AG10803 (cell line): ENCODE measurements around the gene GSK3B.

Experiments used
- DNase-seq: peaks from one replicate; pipeline ENCODE4 v3.0.0; 2010; ENCODE audit warnings: low read depth
- H3K4me3 ChIP-seq: 2 replicates; pipeline ENCODE4 v1.5.1; 2011; ENCODE audit warnings: mild to moderate bottlenecking, low read length, control low read depth
- CTCF ChIP-seq: conservative IDR thresholded peaks from 2 replicates; pipeline ENCODE4 v1.5.1; 2011; ENCODE audit warnings: mild to moderate bottlenecking, low read length, control low read depth, inconsistent platforms

The GSK3B gene

GRCh38 chr3:120028271-120029047, 65.8 kb downstream of the GSK3B start:
- no peak for TF ChIP-seq CTCF
- DNase-seq: no peak
- H3K4me3 ChIP-seq: no peak overlapping the region

- TF ChIP-seq CTCF: no peak
- DNase-seq: no peak
- H3K4me3 ChIP-seq: no peak overlapping the region
Measured at GRCh38 chr3:120027226-120027625, 67.0 kb downstream of the GSK3B start.

DNA sequence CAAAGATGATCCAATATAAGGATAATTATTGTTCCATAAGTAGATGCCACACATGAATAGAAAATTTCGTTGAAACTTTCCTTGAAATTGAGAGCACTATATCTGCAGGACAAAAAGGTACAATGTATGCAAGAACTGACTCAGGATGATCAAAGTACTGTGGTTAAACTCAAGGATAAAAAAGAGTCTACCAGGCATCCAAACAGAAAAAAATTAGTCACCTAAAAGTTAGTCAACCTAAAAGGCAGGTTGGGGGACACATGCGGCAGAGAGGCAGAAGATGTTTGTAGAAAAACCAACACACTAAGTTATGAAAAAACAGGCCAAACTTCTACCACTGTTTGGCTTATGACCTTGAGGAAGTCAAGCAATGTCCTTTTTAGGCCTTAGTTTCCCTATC, 68.7 kb downstream of the GSK3B start:
- no peak for DNase-seq
- TF ChIP-seq CTCF: no peak
- H3K4me3 ChIP-seq: no peak overlapping the region

- no peak overlapping the region for H3K4me3 ChIP-seq
- TF ChIP-seq CTCF: no peak
- no peak for DNase-seq
Measured at GRCh38 chr3:120024103-120024502, 70.1 kb downstream of the GSK3B start.

GRCh38 chr3:120022729-120023128, 71.5 kb downstream of the GSK3B start:
- no peak for DNase-seq
- no peak overlapping the region for H3K4me3 ChIP-seq
- no peak for TF ChIP-seq CTCF

DNA sequence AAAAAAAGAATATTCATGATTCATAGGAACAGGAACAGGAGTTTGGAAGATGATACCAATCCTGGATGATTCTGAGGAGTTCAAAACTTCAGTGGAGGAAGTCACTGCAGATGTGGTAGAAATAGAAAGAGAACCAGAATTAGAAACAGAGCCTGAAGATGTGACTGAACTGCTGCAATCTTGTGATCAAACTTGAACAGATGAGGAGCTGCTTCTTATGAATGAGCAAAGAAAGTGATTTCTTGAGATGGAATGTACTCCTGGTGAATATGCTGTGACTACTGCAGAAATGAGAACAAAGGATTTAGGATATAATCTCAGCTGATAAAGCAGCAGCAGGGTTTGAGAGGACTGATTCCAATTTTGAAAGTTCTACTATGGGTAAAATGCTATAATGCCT, 72.7 kb downstream of the GSK3B start:
- no peak for TF ChIP-seq CTCF
- DNase-seq: peak; percentile 56
- no peak overlapping the region for H3K4me3 ChIP-seq

DNA sequence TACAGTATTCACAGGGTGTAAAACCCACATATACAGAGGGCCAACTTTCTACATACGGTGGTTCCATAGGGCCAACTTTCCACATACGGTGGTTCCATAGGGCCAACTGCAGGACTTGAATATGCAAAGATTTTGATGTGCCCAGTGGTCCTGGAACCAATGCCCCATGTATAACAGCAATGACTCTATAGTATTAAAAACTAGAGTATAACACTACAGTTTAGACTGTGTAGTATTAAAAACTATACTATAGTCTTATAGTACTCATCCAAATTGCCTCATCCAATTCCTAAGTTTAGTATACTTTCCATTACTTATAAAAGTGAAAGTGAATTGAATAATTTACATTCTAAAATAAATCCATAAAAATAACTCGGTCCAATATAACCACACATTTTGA, 75.9 kb downstream of the GSK3B start:
- H3K4me3 ChIP-seq: no peak overlapping the region
- no peak for TF ChIP-seq CTCF
- no peak for DNase-seq
